Stimulated activated CD8-positive, alpha-beta memory T cell treated with anti-CD3 and anti-CD28 coated beads, Interleukin-4, amount 100 ng/mL, for 4 hours (primary cell): ENCODE results near the gene BMPR2.
"Not testable (repeated sequence)": the region's sequence is repeated elsewhere in the genome, so short reads cannot be mapped to it uniquely, and the experiment has no call there.

Experiments
- DNase-seq, 2 donors: peaks; one replicate each; pipeline ENCODE4 v3.0.0-alpha.2; 2020; ENCODE audit warnings: low read depth in 2 of 2, low spot score in 1 of 2

BMPR2 gene

DNA sequence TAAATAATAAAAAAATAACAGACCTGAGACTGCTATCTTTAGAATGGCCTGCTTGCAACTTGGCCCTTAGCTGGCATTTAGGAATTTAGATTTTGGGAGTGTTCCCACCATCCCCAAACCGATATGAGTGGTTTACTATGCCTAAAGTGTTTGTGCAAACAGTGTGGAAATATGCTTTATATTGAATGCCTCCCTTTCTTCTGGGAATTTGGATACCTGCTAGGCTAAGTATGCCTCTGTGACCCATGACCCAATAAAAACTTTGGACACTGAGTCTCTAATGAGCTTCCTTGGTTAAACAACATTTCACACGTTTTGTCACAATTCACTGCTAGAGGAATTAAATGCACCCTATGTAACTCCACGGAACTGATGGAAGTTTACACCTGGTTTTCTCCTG is 73.2 kb downstream of the BMPR2 start:
- no peak for DNase-seq

DNA sequence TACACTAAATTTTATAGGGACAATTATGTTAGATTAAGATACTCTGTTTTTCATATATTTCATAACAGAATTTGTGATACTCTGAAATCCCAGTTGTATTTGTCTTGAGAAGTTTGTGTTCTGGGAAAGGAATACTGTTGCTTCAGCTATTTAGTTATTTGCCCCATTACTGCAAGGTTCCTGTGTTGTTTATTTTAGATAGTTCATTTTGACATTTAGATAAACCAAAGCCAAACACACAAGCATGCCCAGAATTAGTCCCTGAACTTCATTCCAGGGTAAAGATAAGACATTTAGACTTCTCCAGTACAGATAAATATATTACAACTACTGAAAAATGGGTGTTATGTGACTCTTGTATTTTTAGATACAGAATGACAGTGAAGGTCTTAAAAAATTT is 74.7 kb downstream of the BMPR2 start:
- no peak for DNase-seq

DNA sequence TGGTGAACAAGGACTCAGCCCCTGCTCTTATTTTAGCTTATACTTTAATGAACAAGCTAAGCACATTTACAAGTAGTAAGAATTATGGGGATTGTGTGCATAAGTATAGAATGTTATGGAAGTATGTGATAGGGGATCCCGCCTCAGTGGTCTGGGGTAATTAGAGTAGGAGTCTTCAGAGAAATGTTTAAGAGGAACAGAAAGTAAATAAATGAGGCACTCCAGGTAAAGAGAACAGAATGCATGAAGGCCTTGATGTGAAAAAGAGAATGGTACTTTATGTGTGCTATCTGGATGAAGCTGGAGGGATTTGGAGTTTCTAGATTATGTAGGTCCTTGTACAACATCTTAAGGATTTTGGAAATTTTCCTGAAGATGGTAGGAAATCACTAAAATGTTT is 76.6 kb downstream of the BMPR2 start:
- DNase-seq: no peak

DNA sequence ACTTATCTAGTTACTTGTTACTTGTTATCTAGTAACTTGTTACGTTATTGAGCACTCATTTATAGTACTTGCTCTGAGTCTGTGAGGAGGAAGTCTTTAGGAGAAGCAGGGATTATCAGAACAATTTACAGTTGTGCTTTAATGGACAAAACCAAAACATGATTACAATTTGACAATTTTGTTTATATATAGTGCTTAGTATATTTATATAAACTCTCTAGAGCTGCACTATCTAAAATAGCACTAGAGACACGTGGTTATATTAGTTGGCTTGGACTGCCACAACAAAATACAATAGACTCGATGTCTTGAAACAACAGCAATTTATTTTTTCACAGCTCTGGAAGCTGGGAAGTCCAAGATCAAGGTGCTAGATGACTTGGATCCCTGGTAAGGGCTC is 78.4 kb downstream of the BMPR2 start:
- DNase-seq: no peak

DNA sequence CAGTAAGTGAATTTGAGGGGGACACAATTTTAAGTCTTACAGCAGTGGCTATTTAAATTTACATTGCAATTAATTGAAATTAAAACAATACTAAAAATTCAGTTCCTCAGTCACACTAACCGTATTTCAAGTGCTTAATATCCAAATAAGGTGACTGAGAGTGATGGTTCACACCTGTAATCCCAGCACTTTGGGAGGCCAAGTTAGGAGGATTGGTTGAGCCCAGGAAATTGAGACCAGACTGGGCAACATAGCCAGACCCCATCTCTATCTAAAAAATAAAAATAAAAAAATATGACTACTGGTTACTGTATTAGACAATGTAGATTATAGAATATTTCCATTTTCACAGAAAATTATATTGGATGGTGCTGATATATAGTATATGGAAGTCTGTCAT is 79.0 kb downstream of the BMPR2 start:
- DNase-seq: no peak

DNA sequence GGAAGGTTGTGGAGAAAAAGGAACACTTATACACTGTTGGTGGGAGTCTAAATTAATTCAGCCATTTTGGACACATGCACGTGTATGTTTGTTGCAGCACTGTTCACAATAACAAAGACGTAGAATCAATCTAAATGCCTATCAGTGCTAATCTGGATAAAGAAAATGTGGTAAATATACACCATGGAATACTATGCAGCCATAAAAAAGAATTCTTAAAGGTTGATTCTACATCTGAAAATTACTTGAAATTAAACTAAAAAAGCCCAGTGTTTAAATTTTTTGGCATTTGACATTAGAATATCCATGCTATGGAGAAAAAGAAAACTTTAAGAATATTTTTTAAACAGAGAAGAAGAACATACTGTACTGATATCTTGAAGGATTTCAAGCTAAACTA is 84.0 kb downstream of the BMPR2 start:
- DNase-seq: no peak

DNA sequence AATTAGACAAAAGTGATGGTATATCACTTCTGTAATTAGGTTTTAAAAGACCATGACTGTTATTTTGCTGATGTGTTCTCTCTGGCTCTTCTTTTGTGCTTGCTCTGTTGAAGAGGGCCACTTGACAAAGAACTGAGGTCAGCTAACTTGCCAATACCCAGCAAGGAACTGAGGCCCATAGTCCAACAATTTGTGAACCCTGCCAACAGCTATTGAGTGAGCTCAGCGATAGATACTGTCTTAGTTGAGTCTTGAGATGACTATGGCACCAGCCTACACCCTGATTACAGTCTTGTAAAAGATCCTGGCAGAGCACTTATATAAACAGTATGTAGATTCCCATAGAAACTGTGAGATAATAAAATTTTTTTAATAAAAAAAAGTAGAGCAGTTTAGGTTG is 103.0 kb downstream of the BMPR2 start:
- no peak for DNase-seq

DNA sequence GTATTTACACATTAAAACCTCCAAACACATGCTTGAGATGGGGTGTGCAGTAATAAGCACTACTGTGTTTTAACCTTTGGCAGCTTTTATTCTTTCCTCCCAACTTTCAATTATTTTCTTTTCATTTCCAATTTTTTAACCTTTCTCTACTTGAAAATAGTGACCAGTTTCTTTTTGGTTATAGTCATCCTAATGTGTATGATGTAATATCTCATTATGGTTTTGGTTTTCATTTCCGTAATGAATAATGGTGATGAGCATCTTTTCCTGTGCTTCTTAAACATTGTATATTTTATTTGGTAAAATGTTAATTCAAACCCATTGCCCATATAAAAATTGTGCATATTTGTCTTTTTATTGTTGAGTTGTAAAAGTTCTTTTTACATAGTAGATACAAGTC is 103.5 kb downstream of the BMPR2 start:
- no peak for DNase-seq

DNA sequence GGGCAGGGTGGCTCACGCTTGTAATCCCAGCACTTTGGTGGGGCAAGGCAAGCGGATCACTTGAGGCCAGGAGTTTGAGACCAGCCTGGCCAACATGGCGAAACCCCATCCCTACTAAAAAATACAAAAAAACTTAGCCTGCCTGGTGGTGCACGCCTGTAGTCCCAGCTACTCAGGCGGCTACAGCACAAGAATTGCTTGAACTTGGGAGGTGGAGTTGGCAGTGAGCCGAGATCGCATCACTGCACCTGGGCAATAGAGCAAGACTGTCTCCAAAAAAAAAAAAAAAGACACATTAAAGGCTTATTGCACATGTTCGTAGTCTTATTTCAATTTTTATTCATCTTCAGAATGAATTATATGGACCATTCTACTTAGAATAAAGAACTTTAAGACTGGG is 110.2 kb downstream of the BMPR2 start:
- no peak for DNase-seq

DNA sequence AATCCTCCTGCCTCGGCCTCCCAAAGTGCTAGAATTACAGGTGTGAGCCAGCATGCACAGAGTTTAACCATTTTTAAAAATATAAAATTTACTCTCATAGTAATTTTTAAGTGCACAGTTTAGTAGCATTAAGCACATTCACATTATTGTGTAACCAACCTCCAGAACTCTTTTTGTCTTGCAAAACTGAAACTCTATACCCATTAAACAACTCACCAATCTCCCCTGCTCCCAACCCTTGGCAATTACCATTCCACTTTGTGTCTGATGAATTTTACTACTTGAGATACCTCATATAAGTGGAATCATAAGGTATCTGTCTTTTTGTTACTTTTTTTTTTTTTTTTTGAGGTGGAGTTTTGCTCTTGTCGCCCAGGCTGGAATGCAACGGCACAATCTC is 112.5 kb downstream of the BMPR2 start:
- no peak for DNase-seq

DNA sequence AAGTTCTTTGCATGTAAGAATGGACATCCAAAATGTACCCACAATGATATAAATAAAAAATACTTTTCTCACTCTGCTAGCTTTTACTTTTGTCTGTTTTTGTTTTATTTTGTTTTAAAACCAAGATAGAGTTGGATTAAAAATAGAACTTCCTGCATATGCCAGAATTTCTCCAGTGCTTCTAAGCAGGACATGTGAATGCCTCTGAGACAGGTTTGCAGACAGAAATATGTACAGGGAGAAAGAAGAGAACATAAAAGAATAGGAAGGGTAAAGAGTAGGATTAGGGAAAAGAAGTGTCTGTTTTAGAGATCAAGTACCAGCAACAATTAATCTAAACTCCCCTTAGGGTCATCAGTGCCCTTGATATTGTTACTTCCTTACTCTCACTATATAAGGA is 114.4 kb downstream of the BMPR2 start:
- DNase-seq: no peak

DNA sequence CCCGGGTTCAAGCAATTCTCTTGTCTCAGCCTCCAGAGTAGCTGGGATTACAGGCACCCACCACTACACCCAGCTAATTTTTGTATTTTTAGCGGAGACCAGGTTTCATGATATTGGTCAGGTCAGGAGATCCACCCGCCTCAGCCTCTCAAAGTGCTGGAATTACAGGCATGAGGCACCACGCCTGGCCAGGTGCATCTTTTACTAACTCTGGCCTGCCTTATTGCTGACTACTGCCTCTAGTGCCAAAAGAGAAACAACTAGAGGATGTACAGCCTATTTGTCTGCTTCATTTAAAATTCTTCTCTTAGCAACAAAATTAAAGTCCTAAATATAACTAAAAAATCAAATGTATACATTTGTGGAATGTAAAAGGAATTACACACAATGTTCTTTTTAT is 115.4 kb downstream of the BMPR2 start:
- DNase-seq: no peak

DNA sequence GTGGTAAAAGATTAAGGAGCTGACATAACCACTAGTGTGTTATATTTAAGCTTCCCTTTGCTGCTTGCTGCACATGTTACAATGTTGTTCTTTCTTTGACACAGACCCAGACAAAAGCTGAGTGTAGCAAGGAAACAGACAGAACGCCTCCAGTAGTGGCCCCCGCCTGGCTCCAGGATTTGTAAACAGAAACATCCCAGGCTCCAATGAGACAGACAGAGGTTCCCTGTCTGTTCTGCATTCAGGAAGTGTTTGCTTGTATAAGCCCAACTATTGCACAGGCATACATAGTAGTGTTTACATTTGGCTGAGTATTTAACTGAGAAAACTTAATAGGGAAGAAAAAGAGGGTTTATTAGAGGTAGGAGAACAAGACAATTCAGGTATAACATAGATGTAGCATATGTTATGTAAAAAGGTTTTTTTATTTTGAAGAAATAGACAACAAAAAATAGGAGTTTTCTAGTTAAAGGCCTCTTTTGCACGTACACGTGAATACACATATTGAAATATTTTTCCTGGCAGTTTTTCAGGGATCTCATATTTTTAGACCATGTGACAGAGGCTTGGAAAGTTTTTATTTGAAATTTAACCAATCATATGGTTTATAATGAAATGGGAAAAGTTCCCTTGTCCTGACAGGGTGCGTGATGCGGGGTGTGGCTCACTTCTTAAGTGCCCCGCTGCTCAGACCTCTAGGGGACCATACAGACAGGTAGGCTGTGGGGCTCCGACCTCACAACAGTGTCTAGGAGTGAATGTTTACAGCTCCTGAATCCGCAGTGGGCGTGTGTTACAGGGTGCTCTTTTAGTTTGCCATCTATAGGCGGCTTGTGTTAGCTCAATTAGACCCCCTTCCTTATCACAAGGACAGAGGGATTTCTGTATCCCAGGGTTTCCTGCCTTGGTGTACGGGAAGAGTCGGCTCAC is 118.4 kb downstream of the BMPR2 start:
- no peak for DNase-seq

DNA sequence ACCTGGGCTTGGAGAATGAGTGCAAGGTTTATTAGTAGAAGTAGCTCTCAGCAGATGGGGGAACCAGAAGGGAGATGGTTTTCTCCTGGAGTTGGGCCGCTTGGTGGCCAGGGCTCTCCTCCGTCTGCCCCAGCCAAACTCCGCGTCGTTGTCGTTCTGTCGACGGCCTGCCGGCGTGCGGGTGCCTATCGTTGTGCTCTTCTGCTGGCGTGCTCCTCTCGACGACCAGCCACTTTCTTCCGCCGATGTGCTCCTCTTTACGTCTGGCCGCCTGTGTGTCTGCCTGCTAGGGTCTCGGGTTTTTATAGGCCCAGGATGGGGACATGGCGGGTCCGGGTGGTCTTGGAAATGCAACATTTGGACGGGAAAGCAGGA is 119.1 kb downstream of the BMPR2 start:
- no peak for DNase-seq

DNA sequence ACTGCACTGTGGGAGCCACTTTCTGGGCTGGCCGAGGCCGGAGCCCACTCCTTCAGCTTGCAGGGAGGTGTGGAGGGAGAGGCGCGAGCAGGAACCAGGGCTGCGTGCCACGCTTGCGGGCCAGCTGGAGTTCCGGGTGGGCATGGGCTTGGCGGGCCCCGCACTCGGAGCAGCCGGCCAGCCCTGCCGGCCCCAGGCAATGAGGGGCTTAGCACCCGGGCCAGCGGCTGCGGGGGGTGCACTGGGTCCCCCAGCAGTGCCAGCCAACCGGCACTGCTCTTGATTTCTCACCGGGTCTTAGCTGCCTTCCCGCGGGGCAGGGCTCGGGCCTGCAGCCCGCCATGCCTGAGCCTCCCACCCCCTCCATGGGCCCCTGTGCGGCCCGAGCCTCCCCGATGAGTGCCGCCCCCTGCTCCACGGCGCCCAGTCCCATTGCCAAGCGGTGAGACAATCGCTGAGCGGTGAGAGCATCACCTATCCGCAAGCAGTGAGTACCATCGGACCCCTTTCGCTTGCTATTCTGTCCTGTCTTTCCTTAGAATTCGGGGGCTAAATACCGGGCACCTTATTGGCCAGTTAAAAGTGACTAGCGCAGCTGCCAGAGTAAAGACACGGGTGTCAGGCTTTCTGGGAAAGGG is 120.8 kb downstream of the BMPR2 start:
- DNase-seq: not testable (repeated sequence)

DNA sequence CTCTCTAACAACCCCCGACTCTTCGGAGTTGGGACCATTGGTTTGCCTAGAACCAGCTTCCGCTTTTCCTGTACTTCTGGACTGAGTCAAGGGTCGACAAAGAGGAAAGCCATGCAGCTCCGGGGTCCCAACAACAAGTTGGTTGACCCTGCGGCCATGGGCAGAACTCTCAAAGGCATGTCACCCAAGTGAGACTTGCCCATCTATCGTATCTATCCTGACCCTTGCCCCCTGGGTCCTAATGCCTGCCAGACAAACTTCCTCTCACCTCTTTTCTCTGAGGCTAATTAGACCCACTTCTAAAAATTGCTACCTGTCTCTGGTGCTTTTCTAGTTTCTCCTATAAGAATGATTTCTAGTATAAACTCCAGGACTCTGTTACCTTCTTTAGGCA is 121.3 kb downstream of the BMPR2 start:
- DNase-seq: not testable (repeated sequence)

DNA sequence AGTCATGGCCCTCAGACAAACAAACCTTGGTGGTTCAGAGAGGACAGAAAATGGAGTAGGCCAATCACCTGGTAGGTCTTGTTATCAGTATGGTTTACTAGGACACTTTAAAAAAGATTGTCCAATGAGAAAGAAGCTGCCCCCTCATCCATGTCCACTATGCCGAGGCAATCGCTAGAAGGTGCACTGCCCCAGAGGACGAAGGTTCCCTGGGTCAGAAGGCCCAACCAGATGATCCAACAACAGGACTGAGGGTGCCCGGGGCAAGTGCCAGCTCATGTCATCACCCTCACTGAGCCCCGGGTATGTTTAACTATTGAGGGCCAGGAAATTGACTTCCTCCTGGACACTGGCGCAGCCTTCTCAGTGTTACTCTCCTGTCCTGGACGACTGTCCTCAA is 123.7 kb downstream of the BMPR2 start:
- not testable (repeated sequence) for DNase-seq

DNA sequence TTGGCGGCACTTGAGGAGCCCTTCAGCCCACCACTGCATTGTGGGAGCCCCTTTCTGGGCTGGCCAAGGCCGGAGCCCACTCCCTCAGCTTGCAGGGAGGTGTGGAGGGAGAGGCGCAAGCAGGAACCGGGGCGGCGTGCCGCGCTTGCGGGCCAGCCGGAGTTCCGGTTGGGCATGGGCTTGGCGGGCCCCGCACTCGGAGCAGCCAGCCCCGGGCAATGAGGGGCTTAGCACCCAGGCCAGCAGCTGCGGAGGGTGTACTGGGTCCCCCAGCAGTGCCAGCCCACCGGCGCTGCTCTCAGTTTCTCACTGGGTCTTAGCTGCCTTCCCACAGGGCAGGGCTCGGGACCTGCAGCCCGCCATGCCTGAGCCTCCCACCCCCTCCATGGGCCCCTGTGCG is 127.1 kb downstream of the BMPR2 start:
- not testable (repeated sequence) for DNase-seq

DNA sequence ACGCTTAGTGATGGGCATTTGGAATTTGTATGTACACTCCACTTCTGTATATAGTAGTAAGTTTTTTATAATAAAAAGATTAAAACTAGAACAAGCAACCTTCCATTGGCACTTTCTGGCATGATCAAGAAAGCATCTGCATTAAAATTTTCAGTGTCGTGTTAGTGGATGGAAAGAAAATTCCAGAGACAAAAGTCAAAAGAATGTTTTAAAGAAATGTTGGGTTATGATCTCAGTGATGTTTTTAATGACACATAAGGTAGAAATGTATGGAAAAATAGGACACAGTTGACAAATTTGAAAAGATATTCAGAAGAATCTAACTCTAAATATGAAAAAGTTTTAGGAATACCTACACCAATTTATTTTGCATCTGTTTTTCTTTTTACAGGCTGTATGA is 132.6 kb downstream of the BMPR2 start:
- DNase-seq: no peak

DNA sequence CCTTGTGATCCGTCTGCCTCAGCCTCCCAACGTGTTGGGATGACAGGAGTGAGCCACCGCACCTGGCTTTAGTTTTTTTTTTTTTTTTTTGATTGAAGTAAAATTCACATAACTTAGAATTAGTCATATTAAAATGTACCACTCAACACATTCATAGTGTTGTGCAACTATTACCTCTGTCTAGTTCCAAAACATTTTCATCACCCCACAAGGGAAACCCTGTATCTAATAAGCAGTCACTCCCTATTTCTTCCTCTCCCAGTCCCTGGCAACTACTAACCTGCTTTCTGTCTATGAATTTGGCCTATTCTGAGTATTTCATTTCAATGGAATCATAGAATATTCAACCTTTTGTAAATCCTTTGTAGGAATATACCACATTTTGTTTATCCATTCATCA is 134.8 kb downstream of the BMPR2 start:
- DNase-seq: no peak

DNA sequence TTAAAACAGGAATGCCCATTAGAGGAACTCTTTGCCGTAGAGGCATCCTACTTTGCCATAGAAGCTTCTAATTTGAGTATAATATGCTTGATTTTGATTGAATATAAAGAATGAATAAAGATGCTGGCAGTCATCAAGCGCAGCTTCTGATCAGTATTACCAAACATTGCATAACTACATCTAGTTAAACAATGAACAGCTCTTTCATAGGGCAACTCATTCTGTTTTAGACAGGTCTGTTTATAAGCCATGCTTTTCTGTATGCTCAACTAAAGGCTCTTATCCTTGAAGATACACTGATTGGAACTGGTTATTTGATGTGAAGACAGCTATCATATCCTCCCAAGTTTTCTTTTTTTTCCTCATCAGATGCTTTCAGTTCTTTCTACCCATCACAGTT is 136.0 kb downstream of the BMPR2 start:
- no peak for DNase-seq

DNA sequence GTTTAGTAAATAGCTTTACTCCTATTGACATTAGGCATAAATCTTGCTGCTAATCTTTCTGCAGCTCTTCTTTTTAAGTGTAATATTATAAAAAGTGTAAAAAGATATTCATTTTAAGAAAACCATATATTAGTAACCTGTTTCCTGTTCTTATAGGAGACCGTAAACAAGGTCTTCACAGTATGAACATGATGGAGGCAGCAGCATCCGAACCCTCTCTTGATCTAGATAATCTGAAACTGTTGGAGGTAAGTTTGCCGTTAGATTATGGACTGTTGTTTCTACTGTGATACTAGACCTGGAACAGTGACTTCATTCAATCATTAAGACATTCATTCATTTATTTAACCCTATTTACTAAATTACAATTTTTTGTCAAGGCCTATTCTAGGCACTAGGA is 138.6 kb downstream of the BMPR2 start:
- no peak for DNase-seq

DNA sequence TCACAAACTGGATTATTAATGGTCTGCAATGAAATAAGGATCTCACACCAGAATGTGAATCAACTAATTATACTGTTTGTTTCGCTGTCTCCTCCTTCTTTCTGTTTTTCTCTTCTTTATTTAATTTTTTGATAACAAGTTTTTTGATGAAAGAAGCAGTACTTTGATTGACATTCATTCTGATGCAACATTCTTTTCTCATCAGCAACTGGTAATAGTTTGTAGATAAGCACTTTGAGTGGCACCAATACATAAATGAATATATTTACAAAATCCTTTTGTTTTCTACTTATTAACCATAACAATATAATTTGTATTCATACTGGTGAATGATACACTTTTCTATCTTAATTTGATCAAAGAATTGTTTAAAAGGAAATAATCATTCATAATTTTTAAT is 143.3 kb downstream of the BMPR2 start:
- DNase-seq: no peak
